Activated CD8-positive, alpha-beta memory T cell treated with anti-CD3 and anti-CD28 coated beads for 24 hours (primary cell): ENCODE results near the gene SPDYE1.
"Not testable (repeated sequence)": the region's sequence is repeated elsewhere in the genome, so short reads cannot be mapped to it uniquely, and the experiment has no call there.

Experiments used
- DNase-seq: peaks from one replicate; pipeline ENCODE4 v3.0.0-alpha.2; 2020

SPDYE1 gene

DNA sequence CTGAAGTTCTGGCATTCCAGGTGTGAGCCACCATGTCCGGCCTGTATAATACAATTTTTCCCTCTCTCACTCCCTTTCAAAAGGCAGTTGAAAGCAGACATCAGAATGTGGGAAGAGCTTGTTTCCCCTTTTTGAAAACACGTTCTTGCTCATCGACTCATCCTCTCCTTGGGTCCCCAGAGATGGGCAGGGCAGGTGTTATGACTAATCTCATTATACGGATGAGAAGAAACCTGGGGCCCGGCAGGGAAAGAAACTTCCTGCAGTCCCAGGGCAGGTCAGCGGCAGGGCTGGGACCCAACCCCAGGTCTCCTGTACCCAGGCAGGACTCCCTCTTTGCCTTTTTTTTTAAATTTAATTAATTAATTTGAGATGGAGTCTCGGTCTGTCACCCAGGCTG, 4.8 kb upstream of the SPDYE1 start:
- DNase-seq = not testable (repeated sequence)

DNA sequence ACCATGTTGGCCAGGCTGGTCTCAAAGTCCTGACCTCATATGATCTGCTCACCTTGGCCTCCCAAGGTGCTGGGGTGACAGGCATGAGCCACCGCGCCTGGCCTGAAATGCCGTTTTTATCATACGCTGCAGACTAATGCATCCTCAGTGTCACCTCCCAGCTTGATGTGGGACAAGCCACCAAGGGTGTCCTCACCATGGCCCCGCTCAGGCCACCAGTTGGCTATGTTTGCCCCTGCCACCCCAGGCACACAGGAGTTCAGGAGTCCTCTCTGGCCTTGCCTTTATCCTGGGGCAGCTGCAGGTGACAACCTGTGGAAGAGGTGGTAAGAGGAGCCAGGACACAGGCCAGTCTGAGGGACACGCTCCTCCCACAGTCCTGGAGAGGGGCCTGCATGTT, 3.0 kb upstream of the SPDYE1 start:
- DNase-seq = not testable (repeated sequence)

DNA sequence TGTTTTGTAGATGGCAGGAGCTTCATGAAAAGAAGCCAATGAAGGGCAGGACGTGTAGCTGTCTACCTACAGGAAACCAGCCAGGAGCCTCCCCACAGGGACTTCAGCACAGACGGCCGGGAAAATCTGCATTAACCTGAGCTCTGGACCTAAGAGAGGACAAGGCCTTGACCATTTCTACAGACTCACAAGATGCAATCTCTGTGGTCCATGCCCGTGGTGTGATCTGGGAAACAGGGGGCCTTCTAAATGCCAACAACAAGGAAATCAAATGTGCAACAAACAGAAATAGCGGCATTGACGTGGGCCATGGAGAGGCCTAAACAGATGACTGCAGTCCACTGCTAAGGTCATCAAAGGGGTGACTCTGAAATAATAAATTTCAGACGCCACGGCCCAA, 14.4 kb downstream of the SPDYE1 start:
- DNase-seq = not testable (repeated sequence)

DNA sequence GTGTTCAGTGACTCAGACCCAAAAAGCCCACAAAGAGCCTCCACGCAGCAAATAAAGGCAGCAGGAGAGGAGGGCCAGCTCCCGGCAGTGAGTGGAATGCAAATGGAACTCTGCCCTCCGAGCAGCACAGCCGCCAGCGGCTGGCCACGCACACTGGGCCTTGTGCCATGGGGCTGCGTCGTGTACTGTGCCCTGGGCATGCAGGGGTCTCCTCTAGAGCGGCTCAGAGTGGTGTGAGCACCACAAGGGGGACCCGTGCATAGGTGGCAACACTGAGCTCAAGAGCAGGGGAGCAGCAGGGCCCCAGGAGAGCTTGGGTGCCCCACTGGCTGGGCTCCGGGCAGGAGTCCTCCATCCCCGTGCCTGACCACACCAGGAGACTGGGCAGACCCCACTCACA, 17.4 kb downstream of the SPDYE1 start:
- not testable (repeated sequence) for DNase-seq

DNA sequence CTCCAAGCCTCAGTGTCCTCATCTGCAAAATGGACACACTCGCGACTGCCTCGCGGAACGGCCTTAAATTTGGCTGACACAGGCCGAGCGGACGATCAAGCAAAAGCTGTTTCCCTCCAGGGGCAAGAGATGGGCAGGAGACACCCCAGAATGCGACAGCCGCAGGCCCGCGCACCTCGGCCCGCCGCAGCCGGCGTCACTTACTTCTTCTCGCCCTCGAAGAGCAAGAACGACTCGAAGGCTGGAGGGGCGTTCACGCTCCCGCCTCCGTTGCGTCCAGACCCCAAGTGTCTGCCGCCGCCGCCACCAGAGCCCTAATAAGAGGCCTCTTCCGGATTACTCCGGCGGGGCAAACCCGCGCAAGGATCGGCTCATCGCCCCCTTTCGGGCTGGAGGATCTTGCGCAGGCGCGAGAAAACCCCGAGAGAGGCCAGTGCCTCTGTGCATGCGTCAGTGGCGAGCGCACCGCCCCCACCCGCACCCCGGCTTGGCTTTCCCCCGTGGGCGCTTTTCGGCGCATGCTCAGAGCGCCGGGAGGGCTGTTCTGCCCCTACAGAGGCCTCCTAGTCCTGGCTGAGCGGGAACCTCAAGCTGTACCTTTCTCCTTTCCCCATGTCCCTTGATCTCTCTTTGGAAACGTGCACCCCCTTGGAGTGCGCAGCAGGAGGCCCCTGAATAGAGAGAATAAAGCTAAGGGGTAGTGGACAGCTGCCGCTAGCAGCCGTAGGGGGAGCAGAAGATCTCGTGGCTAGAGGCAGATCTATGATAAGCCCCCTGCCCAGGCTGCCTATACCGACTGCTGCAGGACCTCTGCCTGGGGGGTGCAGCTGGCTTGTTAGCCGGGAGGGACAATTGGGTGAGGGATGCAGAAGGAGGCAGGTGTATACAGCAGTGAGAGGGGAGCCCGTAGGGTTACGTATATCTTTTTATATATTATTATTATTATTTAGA, 21.4 kb downstream of the SPDYE1 start:
- DNase-seq = peak; percentile 100

DNA sequence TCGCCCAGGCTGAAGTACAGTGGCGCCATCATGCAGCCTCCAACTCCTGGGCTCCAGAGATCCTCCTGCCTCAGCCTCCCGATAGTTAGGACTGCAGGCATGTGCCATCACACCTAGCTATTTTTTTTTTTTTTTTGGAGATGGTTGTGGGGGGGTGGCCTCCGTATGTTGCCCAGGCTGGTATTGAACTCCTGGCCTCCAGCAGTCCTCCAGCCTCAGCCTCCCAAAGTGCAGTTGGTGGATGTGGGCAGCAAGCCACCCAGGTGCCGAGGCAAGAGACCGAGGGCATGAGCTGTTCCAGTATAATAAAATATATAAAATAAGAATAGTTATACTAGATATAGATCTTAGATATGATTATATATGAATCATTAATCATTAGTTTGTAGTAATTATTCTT, 22.1 kb downstream of the SPDYE1 start:
- not testable (repeated sequence) for DNase-seq

DNA sequence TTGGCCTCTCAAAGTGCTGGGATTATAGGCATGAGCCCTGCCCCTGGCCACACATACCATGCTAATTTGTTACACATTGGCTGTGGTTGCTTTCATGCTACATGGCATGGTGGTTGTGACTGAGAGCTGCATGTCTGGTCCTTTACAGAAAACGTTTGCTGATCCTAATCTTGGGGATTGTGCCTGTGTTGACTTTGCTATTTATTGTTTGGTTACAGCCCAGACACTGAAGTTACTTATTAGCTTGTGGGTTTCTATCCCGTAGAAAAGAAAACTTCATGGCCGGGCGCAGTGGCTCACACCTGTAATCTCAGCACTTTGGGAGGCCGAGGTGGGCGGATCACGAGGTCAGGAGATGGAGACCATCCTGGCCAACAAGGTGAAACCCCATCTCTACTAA, 24.4 kb downstream of the SPDYE1 start:
- not testable (repeated sequence) for DNase-seq

DNA sequence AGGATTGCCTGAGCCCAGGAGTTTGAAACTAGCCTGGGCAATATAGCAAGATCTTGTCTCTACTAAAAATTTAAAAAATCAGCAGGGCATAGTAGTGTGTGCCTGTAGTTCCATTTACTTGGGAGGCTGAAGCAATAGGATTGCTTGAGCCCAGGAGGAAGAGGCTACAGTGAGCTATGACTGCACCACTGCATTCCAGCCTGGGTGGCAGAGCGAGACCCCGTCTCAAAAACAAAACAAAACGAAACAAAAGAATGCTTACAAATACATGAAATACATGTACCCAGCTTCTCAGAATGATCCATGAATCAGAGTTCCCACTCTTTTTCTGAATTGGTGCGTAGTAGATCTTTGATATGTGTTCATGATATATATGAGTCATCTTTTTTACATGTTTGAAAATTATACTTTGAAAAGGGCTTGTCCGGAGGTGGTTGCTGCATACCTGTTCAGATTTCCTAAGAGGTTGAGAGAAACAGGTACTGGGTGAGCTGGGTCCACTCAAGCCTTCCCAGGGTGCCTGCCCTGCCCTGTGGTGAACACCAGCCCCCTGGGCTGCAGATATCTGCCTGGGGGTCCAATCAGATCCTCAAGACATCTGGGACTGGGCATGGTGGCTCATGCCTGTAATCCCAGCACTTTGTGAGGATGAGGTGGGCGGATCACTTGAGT, 25.2 kb downstream of the SPDYE1 start:
- DNase-seq = peak; percentile 67

DNA sequence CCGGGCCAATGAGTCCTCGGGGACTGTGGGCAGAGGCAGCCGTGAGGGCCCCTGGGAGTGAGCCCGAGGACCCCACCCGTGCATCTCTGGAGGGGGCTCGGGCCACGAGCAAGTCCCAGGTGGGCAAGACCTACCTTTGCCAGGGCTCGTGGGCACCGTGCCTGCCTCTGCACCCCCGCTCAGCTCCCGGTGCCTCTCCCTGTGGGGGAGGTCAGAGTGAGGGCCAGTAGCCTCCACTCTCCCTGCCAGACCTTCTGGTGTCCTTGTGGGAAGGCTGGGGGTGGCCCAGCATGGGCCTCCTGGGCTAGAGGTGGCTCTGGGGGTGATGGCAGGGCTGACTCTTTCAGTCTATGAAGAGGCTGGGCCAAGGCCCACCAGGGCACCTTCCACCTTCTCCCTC, 31.7 kb downstream of the SPDYE1 start:
- DNase-seq = not testable (repeated sequence)

DNA sequence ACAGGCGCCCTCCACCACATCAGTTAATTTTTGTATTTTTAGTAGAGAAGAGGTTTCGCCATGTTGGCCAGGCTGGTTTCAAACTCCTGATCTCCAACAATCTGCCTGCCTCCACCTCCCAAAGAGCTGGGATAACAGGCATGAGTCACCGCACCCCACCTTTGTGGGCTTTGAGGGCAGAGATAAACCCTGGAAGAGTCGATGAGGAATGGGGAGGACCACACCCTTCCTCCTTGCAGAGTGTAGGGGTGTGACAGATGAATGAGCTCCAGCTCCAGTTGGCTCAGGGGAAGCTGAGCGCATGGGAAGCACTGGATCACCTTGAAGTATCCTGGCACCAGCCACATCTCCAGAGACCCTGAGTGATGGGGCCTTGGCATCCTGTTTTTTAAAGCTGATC, 32.3 kb downstream of the SPDYE1 start:
- not testable (repeated sequence) for DNase-seq

DNA sequence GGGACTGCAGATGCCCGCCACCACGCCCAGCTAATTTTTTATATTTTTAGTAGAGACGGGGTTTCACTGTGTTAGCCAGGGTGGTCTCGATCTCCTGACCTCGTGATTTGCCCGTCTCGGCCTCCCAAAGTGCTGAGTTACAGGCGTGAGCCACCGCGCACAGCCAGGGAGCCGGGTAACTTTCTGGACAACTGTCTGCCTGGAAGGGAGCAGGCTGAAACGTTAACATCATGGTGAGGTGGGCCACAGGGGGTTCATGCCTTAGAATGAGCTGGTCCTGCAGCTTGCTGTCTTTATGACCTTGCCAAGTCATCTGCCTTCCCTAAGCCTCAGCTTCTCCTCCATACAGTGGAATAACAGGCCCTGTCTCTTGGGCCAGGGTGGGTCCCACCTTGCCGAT, 33.6 kb downstream of the SPDYE1 start:
- DNase-seq = not testable (repeated sequence)

DNA sequence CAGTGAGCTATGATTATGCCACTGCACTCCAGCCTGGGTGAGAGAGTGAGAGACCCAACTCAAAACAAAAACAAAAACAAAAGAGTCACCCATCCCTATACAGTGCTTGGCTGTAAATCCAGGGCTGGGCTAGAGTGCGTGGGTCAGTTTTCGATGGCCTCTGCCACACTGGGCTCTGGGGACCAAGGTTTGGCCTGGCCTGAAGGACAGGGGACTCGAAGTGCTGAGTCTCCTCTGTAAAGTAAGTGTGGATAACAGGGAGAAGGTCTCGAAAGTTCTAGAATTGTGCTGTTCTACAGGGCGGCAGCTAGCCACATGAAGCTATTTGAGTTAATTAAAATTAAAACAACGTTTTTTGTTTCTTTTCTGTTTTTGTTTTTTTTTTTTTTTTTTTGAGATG, 34.3 kb downstream of the SPDYE1 start:
- not testable (repeated sequence) for DNase-seq

DNA sequence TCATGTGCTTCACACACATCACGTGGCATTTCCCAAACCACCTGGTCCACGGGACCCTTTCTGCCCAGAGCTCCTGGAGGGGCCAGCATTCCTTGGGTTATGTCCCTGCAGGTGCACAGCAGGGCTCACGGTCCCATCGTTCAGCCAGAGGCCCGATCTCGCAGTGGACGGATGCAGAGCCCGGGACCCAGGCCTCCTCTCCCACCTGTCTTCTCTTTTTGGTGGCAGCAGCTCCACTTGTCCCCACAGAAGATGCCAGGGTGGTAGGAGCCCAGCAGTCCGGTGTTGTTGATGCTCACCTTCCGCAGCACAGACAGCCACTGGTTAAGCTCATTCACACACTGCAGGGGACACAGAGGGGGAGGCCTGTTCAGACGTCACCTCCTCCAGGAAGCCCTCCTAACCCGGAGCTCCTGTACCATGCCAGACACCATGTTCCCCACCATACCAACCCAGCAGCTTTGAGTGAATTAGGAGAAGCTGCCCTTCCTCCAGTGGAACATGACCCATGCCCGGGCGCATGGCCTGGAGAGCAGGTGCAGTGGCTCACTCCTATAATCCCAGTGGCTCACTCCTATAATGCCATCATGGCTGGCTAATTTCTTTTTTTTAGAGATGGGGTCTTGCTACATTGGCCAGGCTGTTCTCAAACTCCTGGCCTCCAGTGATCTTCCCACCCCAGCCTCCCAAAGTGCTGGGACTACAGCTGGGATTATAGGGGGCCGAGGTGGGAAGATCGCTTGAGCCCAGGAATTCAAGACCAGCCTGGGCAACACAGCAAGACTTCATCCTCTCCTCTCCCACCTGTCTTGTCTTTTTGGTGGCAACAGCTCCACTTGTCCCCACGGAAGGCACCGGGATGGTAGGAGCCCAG, 36.5 kb downstream of the SPDYE1 start:
- DNase-seq = not testable (repeated sequence)

DNA sequence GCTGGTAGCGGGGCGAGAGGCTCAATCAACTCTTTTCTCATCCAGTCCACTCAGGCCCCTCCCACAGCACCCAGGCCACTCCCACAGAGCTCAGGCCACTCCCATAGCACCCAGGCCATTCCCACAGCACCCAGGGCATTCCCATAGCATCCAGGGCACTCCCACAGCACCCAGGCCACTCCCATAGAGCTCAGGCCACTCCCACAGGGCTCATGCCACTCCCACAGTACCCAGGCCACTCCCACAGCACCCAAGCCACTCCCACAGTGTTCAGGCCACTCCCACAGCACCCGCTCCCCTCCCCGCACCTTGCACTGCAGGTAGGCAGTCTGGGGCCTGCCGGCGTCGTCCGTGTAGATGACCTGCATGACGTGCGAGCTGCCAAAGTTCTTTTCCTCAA, 38.7 kb downstream of the SPDYE1 start:
- DNase-seq = peak; percentile 79

DNA sequence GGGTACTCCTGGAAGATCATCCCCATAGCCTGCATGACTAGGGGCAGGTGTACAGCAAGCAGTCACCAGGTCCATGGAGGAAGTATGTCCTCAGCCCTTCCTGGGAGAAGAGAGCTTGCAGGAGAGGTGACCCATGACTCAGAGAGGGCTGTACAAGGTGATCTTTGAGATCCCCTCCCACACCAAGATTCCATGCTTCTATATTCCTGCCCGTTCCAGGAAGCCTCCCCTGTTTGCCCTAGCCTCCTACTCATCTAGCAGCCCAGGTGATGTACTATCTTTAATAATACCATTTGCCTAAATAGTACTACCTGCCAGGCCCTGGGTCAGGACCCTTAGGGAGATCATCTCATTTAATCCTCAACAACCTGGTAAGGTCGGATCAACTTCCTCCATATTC, 40.3 kb downstream of the SPDYE1 start:
- not testable (repeated sequence) for DNase-seq

DNA sequence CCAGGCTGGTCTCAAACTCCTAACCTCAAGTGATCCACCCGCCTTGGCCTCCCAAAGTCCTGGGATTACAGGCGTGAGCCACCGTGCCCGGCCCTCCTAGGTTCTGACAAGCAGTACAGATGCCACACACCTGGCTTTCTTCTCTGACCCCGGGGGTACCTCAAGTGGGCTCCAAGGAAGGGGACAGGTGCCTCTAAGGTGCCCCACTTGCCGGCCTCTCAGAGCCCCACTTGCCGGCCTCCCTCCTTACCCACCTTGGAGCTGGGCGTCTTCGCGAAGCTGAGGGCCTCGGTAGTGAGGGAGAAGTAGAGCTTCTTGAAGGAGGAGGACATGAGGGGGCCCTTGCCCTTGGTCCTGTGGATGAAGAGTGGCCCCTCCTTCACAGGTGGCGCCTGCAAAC, 40.9 kb downstream of the SPDYE1 start:
- DNase-seq = not testable (repeated sequence)

DNA sequence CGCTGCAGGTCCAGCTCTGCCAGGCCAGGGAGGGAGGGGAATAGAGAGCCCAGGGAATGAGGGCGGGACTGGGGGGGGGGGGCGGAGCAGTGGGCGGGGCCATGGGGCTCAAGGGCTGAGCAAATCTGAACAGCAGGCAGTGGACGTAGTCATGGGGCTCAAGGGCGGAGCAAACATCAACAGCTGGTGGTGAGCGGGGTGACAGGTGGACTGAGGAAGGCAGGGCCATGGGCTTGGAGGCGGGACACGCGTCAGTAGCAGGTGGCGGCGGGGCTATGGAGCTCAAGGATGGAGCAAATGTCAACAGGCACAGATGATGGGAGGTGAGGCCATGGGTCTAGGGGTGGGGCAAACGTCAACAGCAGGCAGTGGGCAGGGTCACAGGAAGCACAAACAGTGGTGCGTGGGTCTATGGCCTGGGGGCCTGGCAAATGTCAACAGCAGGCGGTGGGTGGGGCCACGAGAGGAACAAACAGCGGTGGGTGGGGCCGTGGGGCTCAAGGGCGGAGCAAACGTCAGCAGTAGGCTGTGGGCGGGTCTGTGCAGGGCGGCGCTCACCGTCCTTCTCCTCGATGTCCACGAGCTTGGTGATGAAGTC, 41.4 kb downstream of the SPDYE1 start:
- peak; percentile 91 for DNase-seq

DNA sequence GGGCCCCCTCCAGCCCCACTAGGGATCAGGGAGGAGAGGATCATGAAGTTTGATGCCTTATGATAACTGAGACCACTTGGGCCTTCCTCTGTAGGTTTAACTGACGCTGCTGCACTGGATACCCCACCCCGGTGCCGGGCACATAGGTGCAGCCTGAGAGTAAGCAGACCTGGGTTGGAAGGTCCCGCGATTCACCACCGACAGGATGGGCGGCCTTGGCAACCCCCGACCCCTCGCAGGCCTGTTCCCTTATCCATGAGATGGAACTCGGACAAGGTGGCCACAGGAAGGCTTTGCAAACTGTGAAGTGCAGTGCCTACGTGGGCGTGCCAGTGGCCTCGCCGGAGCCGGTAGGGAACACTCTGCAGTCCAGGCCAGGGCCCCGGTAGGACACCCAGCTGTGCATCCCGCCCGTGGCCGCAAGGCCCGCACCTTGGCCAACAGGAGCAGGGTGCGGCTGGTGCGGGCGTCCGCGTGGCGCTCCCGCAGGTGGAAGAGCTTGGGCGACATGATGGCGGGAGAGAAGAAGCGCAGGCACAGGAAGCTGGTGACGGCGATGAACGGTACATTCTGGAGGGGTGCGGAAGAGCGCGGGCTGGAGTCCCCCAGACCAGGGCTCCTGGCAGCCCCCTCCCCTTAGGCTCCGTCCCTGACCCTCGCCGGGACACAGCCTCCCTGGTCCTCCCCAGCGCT, 42.2 kb downstream of the SPDYE1 start:
- peak; percentile 83 for DNase-seq

DNA sequence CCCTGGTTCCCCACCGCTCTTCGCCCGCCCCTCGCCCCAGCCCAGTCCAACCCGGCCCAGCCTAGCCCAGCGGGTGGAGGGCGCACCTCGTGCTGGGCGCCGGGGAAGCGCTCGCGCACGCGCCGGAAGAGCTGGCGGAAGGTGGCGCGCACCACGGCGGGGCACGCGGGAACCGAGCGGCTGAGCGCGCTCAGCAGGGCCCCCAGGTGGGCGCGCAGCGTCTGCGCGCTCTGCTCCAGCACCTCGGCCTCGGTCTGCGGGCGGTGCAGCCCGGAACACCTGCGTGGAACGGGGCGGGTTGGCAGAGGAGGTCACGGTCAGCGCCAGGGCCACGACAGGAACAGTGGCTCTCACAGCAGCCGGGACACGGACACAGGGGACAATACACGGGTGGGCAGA, 42.8 kb downstream of the SPDYE1 start:
- DNase-seq = peak; percentile 86

DNA sequence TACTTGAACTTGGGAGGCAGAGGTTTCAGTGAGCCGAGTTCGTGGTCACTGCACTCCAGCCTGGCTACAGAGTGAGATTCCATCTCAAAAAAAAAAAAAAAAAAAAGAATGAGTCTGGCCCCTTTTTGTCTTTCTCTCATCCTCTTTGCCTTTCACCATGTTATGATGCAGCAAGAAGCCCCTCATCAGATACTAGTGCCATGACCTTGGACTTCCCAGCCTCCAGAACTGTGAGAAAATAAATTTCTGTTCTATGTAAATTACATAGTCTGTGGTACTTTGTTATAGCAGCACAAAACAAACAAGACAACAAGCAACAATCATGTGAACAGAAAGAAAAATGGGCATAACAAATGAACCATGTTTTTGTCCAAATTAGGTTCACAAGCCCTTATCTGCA, 44.5 kb downstream of the SPDYE1 start:
- no peak for DNase-seq

DNA sequence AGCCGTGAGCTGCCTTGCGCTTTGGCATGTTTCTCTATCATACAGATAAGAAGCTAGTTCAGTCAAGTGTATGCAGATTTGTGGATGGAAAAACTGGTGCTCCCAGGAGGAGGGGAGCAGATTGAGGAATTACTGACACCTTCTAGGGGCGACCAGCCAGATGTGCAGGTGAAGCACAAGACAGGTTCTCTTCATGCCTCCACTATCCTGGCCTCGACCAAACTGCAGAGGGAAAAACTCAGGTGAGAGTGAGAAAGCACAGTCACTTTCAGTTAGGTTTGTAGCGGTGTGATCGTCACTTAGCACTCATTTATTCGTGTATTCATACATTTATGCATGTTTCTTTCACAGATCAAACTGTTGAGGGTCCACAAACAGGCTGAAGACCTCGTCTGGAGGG, 46.2 kb downstream of the SPDYE1 start:
- DNase-seq = no peak
